Activated CD8-positive, alpha-beta T cell treated with anti-CD3 and anti-CD28 coated beads, Interleukin-2, amount 10 ng/mL, durations not matched to agents 7 days and 5 days (primary cell): ENCODE data around the gene USP17L21. TPM values are rescaled to one million over a fixed set of nuclear protein-coding genes. Genes with fewer than 3 reads are reported as not detected.
"Not testable (repeated sequence)": the region's sequence is repeated elsewhere in the genome, so short reads cannot be mapped to it uniquely, and the experiment has no call there.

ENCODE experiments used
- ATAC-seq: fragments of 150-1000 bp; cut with Tn5 transposase; one replicate; pipeline ENCODE4 v1.10.0; 2021; ENCODE audit warnings: moderate library complexity
- CTCF ChIA-PET: fragments of 350-600 bp; sonication (Branson Sonifier 250); formaldehyde crosslinking; loops from one replicate; lab custom pipeline; 2021; ENCODE audit warnings: antibody characterized with exemption; lab: Charles Lee
- POLR2A ChIA-PET: fragments of 350-600 bp; sonication (Branson Sonifier 250); formaldehyde crosslinking; loops from one replicate; lab custom pipeline; 2021; ENCODE audit warnings: antibody characterized with exemption; lab: Charles Lee
- DNase-seq: peaks from one replicate; pipeline ENCODE4 v3.0.0-alpha.2; 2020
- H3K27ac Mint-ChIP-seq: one replicate; pipeline ENCODE4 v1.8.0; 2021; ENCODE audit warnings: mild to moderate bottlenecking, mixed read lengths
- H3K27me3 Mint-ChIP-seq: one replicate; pipeline ENCODE4 v1.8.0; 2021; ENCODE audit warnings: low read depth, mixed read lengths
- H3K36me3 Mint-ChIP-seq: one replicate; pipeline ENCODE4 v1.8.0; 2021; ENCODE audit warnings: low read depth, mixed read lengths
- H3K4me1 Mint-ChIP-seq: one replicate; pipeline ENCODE4 v1.8.0; 2021; ENCODE audit warnings: low read depth, mixed read lengths
- H3K4me3 Mint-ChIP-seq: one replicate; pipeline ENCODE4 v1.8.0; 2021; ENCODE audit warnings: mild to moderate bottlenecking, mixed read lengths
- H3K9me3 Mint-ChIP-seq: one replicate; pipeline ENCODE4 v1.8.0; 2022; ENCODE audit warnings: mixed read lengths; ENCODE audit not compliant: insufficient read depth
- total RNA-seq, 2 experiments: library from RNA; stranded (reverse); gene quantifications; one replicate each; pipeline ENCODE4 v1.2.3, GENCODE V29; 2021

Gene USP17L21
- total RNA-seq, 2 experiments from 2014 or later, result not detected

GRCh38 chr4:9257824-9258223 is 4.8 kb upstream of the USP17L21 start, which contains the start of gene USP17L20:
Gene USP17L20 (plus strand): TSS chr4:9258124. CDS start chr4:9258124, 0 bp downstream.
- DNase-seq, H3K36me3 Mint-ChIP-seq, H3K27me3 Mint-ChIP-seq, H3K4me1 Mint-ChIP-seq, ATAC-seq, CTCF ChIA-PET, POLR2A ChIA-PET, H3K4me3 Mint-ChIP-seq, H3K9me3 Mint-ChIP-seq, H3K27ac Mint-ChIP-seq: not testable (repeated sequence)

GRCh38 chr4:9267319-9267718 is 4.6 kb downstream of the USP17L21 start, which contains the start of gene USP17L22:
Gene USP17L22 (plus strand): TSS chr4:9267619. CDS start chr4:9267619, 0 bp downstream.
- CTCF ChIA-PET, ATAC-seq, H3K36me3 Mint-ChIP-seq, H3K9me3 Mint-ChIP-seq, DNase-seq, H3K27ac Mint-ChIP-seq, H3K4me3 Mint-ChIP-seq, H3K4me1 Mint-ChIP-seq, H3K27me3 Mint-ChIP-seq, POLR2A ChIA-PET: not testable (repeated sequence)

GRCh38 chr4:9271719-9272118 is 9.0 kb downstream of the USP17L21 start:
- peak; percentile 19 for DNase-seq
- ATAC-seq, H3K27ac Mint-ChIP-seq, POLR2A ChIA-PET, H3K4me3 Mint-ChIP-seq, H3K4me1 Mint-ChIP-seq, H3K9me3 Mint-ChIP-seq, CTCF ChIA-PET, H3K27me3 Mint-ChIP-seq, H3K36me3 Mint-ChIP-seq: not testable (repeated sequence)

Other genes starting within 250 kb of the USP17L21 start
- not detected for gene FAM90A26, start 92.5 kb upstream of the USP17L21 start, total RNA-seq
- not detected for gene USP17L10, start 52.2 kb upstream of the USP17L21 start, total RNA-seq
- not detected for gene USP17L11, start 47.5 kb upstream of the USP17L21 start, total RNA-seq
- not detected for gene USP17L12, start 42.7 kb upstream of the USP17L21 start, total RNA-seq
- not detected for gene USP17L13, start 38.0 kb upstream of the USP17L21 start, total RNA-seq
- gene USP17L15, start 28.5 kb upstream of the USP17L21 start, total RNA-seq, result not detected
- not detected for gene USP17L17, start 19.0 kb upstream of the USP17L21 start, total RNA-seq
- gene USP17L18, start 14.2 kb upstream of the USP17L21 start, total RNA-seq, result not detected
- gene USP17L19, start 9.5 kb upstream of the USP17L21 start, total RNA-seq, result not detected
- not detected for gene USP17L20, start 4.7 kb upstream of the USP17L21 start, total RNA-seq
- gene USP17L22, start 4.7 kb downstream of the USP17L21 start, total RNA-seq, result not detected
- gene USP17L24, start 62.3 kb downstream of the USP17L21 start, total RNA-seq, result not detected
- gene USP17L25, start 67.0 kb downstream of the USP17L21 start, total RNA-seq, result not detected
- gene USP17L26, start 71.8 kb downstream of the USP17L21 start, total RNA-seq, result not detected
- gene USP17L5, start 76.5 kb downstream of the USP17L21 start, total RNA-seq, result not detected
- not detected for gene USP17L27, start 81.3 kb downstream of the USP17L21 start, total RNA-seq
- not detected for gene USP17L28, start 86.0 kb downstream of the USP17L21 start, total RNA-seq
- gene USP17L29, start 90.8 kb downstream of the USP17L21 start, total RNA-seq, result not detected
- gene USP17L30, start 100.3 kb downstream of the USP17L21 start, total RNA-seq, result not detected
- gene DEFB131A, start 181.5 kb downstream of the USP17L21 start, total RNA-seq, result not detected